ENCODE measurements around the gene HELQ.

HELQ gene

DNA sequence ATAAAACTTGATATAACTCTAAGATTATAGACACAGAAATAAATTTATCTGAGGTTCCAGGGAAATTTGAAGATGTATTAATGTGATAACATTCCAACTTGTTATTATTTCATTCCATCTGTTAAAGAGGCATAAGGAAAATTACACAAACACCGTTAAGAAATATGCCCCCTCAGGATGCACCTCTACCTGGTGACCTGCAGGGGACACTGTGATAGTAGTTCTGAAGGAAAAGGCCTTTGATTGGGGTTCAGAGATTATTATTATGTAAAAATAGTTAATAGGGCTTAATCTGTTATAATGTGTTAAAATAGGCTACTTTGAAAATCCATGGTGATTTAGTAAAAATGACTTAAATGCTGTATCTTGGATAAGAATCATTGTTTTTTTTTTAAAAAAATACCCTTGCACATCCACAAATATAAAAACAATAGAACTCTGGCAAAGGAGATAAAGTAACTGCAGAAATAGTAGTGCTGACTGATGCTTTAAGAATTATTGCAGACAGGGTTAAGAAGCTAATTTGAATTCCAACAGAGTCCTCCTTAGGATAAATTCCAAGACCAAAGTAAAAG, 35.3 kb upstream of the HELQ start:
- no peak overlapping the region for H3K4me3 ChIP-seq (ENCODE audit: low read length)
- DNase-seq (ENCODE audit: low read depth), result peak; percentile 46
- TF ChIP-seq, protein P1, sequence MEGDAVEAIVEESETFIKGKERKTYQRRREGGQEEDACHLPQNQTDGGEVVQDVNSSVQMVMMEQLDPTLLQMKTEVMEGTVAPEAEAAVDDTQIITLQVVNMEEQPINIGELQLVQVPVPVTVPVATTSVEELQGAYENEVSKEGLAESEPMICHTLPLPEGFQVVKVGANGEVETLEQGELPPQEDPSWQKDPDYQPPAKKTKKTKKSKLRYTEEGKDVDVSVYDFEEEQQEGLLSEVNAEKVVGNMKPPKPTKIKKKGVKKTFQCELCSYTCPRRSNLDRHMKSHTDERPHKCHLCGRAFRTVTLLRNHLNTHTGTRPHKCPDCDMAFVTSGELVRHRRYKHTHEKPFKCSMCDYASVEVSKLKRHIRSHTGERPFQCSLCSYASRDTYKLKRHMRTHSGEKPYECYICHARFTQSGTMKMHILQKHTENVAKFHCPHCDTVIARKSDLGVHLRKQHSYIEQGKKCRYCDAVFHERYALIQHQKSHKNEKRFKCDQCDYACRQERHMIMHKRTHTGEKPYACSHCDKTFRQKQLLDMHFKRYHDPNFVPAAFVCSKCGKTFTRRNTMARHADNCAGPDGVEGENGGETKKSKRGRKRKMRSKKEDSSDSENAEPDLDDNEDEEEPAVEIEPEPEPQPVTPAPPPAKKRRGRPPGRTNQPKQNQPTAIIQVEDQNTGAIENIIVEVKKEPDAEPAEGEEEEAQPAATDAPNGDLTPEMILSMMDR (IDR thresholded peaks at IDR 0.05; ENCODE audit: insufficient read depth, low read depth, low read length, missing control alignments), result peak; percentile 91

DNA sequence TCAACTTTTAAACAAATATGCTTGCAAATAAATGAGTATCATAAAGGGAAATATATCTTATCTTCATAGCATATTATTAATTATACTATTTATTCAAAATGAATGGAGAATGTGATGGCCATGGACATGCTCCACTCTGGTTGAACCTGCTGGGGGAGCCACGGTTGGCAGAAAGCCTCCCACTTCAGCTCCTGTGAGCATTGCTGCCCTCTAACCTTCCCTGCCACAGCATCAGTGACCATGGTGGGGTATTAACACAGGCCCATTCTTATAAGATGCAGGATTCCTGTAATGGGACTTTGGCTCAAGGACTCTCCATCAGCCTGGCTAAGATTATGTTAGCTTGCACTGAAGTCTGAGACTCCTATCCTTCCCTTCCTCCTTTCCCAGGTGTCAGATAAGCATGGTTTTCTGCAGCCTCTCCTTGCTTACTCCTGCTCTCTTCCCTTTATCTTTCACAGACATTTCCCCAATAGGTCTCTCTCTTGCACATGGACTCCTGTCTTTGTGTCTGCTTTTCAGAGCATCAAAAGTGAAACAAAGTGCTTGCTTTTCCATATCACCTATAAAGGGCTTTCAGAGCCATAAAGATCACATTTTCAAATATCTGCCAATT, 34.2 kb upstream of the HELQ start:
- TF ChIP-seq, protein P1 (IDR thresholded peaks at IDR 0.05; ENCODE audit: insufficient read depth, low read depth, low read length, missing control alignments), result no peak
- DNase-seq (ENCODE audit: low read depth), result no peak
- H3K4me3 ChIP-seq (ENCODE audit: low read length), result no peak overlapping the region

DNA sequence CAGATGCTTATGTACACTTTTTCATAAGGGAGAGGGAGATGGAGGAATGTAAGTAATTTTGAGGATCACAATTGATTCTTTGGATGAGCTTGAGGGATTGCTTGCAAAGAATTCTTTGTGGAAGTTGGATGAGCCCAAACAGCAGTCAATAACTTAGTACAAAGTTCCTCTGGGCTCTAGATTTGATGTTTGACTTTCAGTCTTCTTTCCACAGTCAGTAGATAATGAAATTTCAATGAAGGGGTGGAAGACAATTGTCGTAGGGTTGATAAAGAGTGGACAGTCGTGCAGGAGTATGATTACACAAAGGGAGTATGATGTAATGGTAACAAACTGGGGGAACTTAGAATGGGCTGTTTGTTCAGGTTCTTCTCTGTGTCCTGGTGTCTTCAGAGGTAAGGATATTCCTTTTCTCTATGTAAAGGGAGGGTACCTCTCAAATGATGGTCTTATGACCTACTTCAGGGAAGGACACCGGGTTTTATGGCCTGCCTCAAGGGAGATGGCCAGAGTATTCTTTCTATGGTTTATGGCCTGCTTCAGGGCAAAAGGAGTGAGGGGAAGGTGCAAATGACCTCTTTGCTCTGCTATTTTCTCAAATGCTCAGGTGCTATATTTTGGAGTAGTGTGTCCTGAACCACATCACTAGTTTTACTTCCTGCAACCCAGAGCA, 31.0 kb upstream of the HELQ start:
- TF ChIP-seq, protein P1 (IDR thresholded peaks at IDR 0.05; ENCODE audit: insufficient read depth, low read depth, low read length, missing control alignments), result no peak
- H3K4me3 ChIP-seq (ENCODE audit: low read length), result no peak overlapping the region
- DNase-seq (ENCODE audit: low read depth), result no peak

DNA sequence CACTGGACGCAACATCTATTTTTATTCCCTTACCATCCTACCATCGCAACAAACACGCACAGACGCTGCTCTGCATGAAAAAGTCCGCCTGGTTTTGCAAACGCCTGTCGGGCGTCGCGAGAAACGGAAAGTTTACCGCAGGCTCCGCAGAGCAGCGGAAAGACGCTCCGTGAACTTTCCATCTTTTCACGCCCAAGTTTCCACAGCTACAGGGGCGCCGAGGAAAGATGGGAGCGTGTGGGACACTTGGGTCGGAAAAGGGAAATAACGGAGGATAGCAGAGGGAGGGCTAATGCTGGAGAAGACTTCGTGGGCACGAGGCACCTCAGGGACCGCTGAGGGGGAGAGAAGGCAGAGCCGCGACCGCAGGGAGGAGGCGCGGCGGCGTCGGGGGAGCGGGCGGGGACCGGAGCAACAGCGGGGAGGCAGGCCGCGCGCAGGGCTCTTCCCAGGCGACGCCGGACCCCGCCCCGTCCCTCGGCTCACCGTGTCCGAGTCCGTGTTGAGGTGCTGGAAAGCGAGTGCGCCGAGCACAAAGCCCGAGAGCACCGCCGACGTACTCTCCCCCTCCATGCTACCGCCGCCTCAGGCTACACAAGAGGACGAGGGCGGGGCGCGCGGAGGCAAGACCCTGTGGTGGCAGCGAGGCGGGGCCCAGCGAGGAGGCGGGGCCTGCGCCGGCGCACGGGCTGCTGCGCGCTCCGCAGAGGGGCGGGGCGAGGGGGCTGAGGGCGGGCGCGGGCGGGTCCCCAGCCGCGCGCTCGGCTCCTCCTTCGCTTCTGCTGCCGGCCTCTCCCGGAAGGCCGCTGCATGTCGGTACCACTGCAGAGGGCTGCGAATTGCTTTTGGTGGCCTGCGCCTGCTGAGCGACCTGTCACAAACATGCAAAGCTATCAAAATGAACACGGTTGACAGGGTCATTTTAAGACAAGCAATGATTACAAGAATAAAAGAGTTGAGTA, 29.2 kb upstream of the HELQ start, which contains the start of gene ABRAXAS1:
Gene ABRAXAS1, minus strand, starts transcription at position 601 of the 962 bp plus-strand sequence. Its CDS starts 28 bp downstream, at position 573.
- peak; percentile 93 for DNase-seq (ENCODE audit: low read depth)
- TF ChIP-seq, protein P1 (IDR thresholded peaks at IDR 0.05; ENCODE audit: insufficient read depth, low read depth, low read length, missing control alignments), result no peak
- peak within 1 kb of the TSS; percentile 87 for H3K4me3 ChIP-seq (ENCODE audit: low read length)

DNA sequence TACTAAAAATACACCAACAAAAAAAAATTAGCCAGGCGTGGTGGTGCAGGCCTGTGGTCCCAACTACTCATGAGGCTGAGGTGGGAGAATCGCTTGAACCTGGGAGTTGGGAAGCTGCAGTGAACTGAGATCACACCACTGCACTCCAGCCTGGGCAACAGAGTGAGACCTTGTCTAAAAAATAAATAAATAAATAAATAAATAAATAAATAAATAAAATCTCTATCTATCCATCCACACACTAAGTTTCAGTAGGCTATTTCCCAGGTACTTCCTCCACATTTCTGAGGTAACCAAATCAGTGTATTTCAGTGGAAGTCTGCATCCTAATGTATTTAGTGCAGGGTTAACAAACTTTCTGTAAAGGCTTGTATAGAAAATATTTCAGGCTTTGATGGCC, 18.3 kb upstream of the HELQ start:
- TF ChIP-seq, protein P1 (IDR thresholded peaks at IDR 0.05; ENCODE audit: insufficient read depth, low read depth, low read length, missing control alignments), result no peak
- DNase-seq (ENCODE audit: low read depth), result no peak
- no peak overlapping the region for H3K4me3 ChIP-seq (ENCODE audit: low read length)

DNA sequence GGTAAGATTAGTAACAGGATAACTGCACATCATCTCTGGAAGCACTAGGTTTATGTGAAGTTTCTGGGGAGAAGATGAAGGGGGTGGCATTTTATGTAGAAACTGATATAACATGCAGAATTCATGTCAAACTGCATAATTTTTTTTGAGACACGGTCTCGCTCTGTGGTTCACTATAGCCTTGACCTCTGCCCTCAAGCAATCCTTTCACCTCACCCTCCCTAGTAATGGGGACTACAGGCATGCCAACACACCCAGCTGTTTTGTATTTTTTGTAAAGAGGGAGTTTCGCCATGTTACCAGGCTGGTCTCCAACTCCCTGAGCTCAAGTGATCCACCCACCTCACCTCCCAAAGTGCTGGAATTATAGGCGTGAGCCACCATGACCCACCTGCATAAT, 17.8 kb upstream of the HELQ start:
- TF ChIP-seq, protein P1 (IDR thresholded peaks at IDR 0.05; ENCODE audit: insufficient read depth, low read depth, low read length, missing control alignments), result no peak
- DNase-seq (ENCODE audit: low read depth), result no peak
- no peak overlapping the region for H3K4me3 ChIP-seq (ENCODE audit: low read length)

Measured in epithelial cell of esophagus (primary cell).